Neural progenitor cell (in vitro differentiated cells): Measurements from ENCODE around the gene TLR5.

Experiments used
- CTCF ChIP-seq: fragments of 200-600 bp; sonication (generic); IDR thresholded peaks from 2 replicates; pipeline ENCODE4 v1.5.1; 2017; ENCODE audit warnings: antibody characterized with exemption, mild to moderate bottlenecking
- EZH2 ChIP-seq: fragments of 200-600 bp; sonication (generic); IDR thresholded peaks from 2 replicates; pipeline ENCODE4 v1.6.1; 2017; ENCODE audit warnings: antibody characterized with exemption, mild to moderate bottlenecking, moderate library complexity
- EZH2phosphoT487 ChIP-seq: fragments of 200-600 bp; sonication (generic); IDR thresholded peaks from 2 replicates; pipeline ENCODE4 v1.6.1; 2017; ENCODE audit warnings: antibody characterized with exemption

GRCh38 chr1:223109581-223110026 lies 33.4 kb downstream of the TLR5 start:
- no peak for TF ChIP-seq CTCF
- TF ChIP-seq EZH2: no peak
- no peak for TF ChIP-seq EZH2phosphoT487
